Hematopoietic multipotent progenitor cell treated with erythropoietin and hydrocortisone succinate and interleukin-3 and kit ligand, for 6 days (in vitro differentiated cells): Measurements from ENCODE around the gene USHBP1.
"Not testable (repeated sequence)": the region's sequence is repeated elsewhere in the genome, so short reads cannot be mapped to it uniquely, and the experiment has no call there.

Experiments
- DNase-seq: peaks from one replicate; pipeline ENCODE4 v3.0.0-alpha.2; 2015

The USHBP1 gene

GRCh38 chr19:17264641-17264979 lies at the start of gene USHBP1:
USHBP1 (minus strand) TSS chr19:17264745; CDS start chr19:17264299, 446 bp downstream.
- DNase-seq, result no peak

GRCh38 chr19:17314007-17314593 lies 49.6 kb upstream of the USHBP1 start:
- no peak for DNase-seq

- DNase-seq, result no peak
Measured at GRCh38 chr19:17312189-17313113, 47.9 kb upstream of the USHBP1 start.

GRCh38 chr19:17311455-17312188 lies 47.1 kb upstream of the USHBP1 start:
- no peak for DNase-seq

- peak; percentile 36 for DNase-seq
Measured at GRCh38 chr19:17309965-17310461, 45.5 kb upstream of the USHBP1 start.

- DNase-seq, result peak; percentile 100
Measured at GRCh38 chr19:17309198-17309964, 44.8 kb upstream of the USHBP1 start, which contains the start of gene DDA1. DDA1 (plus strand) TSS chr19:17309563; CDS start chr19:17309655, 92 bp downstream.

- no peak for DNase-seq
Measured at GRCh38 chr19:17307876-17308377, 43.4 kb upstream of the USHBP1 start.

- DNase-seq, result peak; percentile 46
Measured at GRCh38 chr19:17306285-17306714, 41.8 kb upstream of the USHBP1 start.

- peak; percentile 99 for DNase-seq
Measured at GRCh38 chr19:17305517-17306284, 41.2 kb upstream of the USHBP1 start, which contains the start of gene MRPL34. MRPL34 (plus strand) TSS chr19:17305872; CDS start chr19:17305893, 21 bp downstream.

GRCh38 chr19:17305216-17305516 lies 40.6 kb upstream of the USHBP1 start:
- no peak for DNase-seq

- no peak for DNase-seq
Measured at GRCh38 chr19:17304386-17305215, 40.1 kb upstream of the USHBP1 start.

- no peak for DNase-seq
Measured at GRCh38 chr19:17303940-17304267, 39.4 kb upstream of the USHBP1 start.

- peak; percentile 98 for DNase-seq
Measured at GRCh38 chr19:17303167-17303939, 38.8 kb upstream of the USHBP1 start, which contains the start of gene ABHD8. ABHD8 (minus strand) TSS chr19:17303425; CDS start chr19:17301616, 1,809 bp downstream.

- DNase-seq, result peak; percentile 45
Measured at GRCh38 chr19:17302391-17303166, 38.0 kb upstream of the USHBP1 start.

- DNase-seq, result no peak
Measured at GRCh38 chr19:17300992-17301619, 36.6 kb upstream of the USHBP1 start.

GRCh38 chr19:17296976-17297375 lies 32.4 kb upstream of the USHBP1 start:
- DNase-seq, result no peak

- DNase-seq, result peak; percentile 50
Measured at GRCh38 chr19:17296273-17296672, 31.7 kb upstream of the USHBP1 start.

- DNase-seq, result not testable (repeated sequence)
Measured at GRCh38 chr19:17295551-17295950, 31.0 kb upstream of the USHBP1 start.
